ENCODE data around the gene SIAE. TPM values are rescaled to one million over a fixed set of nuclear protein-coding genes. Genes with fewer than 3 reads are reported as not detected.
A peak's percentile ranks its signal among the peaks of the same experiment; 100 is the strongest.

The SIAE gene
- total RNA-seq, 4 donors from 2014 or later = 2.7 to 7.5 (median 4.0) TPM

GRCh38 chr11:124656774-124657630, 16.5 kb downstream of the SIAE start:
- Histone ChIP-seq H3K9me3 (no peaks in the 10 kb centered on the region), H3K27ac (no peak overlapping the region), H3K27me3 (no peaks in the 10 kb centered on the region), H3K36me3 (peaks cover 0 to 63% of the 10 kb centered on the region in 2 donors), H3K4me1 (no peaks in the 10 kb centered on the region), H3K4me3 (no peak overlapping the region)
- TF ChIP-seq POLR2AphosphoS5 (IDR thresholded peaks at IDR 0.05) (no peak), EP300 (IDR thresholded peaks at IDR 0.05) (no peak), CTCF (IDR thresholded peaks at IDR 0.05) (no peak), POLR2A (IDR thresholded peaks at IDR 0.05) (no peak)
- no peak for ATAC-seq
- 64 to 76% methylated on average over 6 of the region's 16 CpGs for WGBS, 2 donors (ENCODE audit: low coverage in 1 of 2)

GRCh38 chr11:124648610-124649009, 24.9 kb downstream of the SIAE start:
- Histone ChIP-seq H3K4me3 (no peak overlapping the region), H3K4me1 (peaks cover 0 to 7% (median 0%) of the 10 kb centered on the region in 3 donors), H3K36me3 (peaks cover 0 to 62% of the 10 kb centered on the region in 2 donors), H3K9me3 (no peaks in the 10 kb centered on the region), H3K27ac (no peak overlapping the region), H3K27me3 (no peaks in the 10 kb centered on the region)
- ATAC-seq = no peak
- no peak for TF ChIP-seq CTCF (IDR thresholded peaks at IDR 0.05)
- no peak for TF ChIP-seq POLR2AphosphoS5 (IDR thresholded peaks at IDR 0.05)
- no peak for TF ChIP-seq EP300 (IDR thresholded peaks at IDR 0.05)
- no peak for TF ChIP-seq POLR2A (IDR thresholded peaks at IDR 0.05)
- WGBS, 2 donors (ENCODE audit: low coverage in 1 of 2) = 76 to 80% methylated on average over 1 to 6 of the region's 6 CpGs

- TF ChIP-seq POLR2AphosphoS5 (IDR thresholded peaks at IDR 0.05) (no peak), CTCF (IDR thresholded peaks at IDR 0.05) (no peak), POLR2A (IDR thresholded peaks at IDR 0.05) (no peak), EP300 (IDR thresholded peaks at IDR 0.05) (no peak)
- Histone ChIP-seq H3K4me3 (no peak overlapping the region), H3K36me3 (peaks cover 0 to 39% of the 10 kb centered on the region in 2 donors), H3K9me3 (no peaks in the 10 kb centered on the region), H3K4me1 (peaks cover 0 to 7% (median 0%) of the 10 kb centered on the region in 3 donors), H3K27me3 (no peaks in the 10 kb centered on the region), H3K27ac (no peak overlapping the region)
- WGBS, 2 donors (ENCODE audit: low coverage in 1 of 2) = 85 to 90% methylated on average over 2 to 3 of the region's 3 CpGs
- no peak for ATAC-seq
These were observed 27.4 kb downstream of the SIAE start for GRCh38 chr11:124646148-124646547.

- 17 to 25% methylated on average over 11 to 14 of the region's 16 CpGs for WGBS, 2 donors (ENCODE audit: low coverage in 1 of 2)
- H3K9me3 ChIP-seq = no peaks in the 10 kb centered on the region
- H3K27me3 ChIP-seq = no peaks in the 10 kb centered on the region
- H3K27ac ChIP-seq = no peak overlapping the region
- TF ChIP-seq POLR2AphosphoS5 (IDR thresholded peaks at IDR 0.05) (no peak), CTCF (IDR thresholded peaks at IDR 0.05) (peak; percentile 75 to 78 (median 76))
- peaks cover 0 to 29% of the 10 kb centered on the region in 2 donors for H3K36me3 ChIP-seq
- peak; percentile 76 for ATAC-seq
- H3K4me1 ChIP-seq = peaks cover 0 to 7% (median 0%) of the 10 kb centered on the region in 3 donors
- peak overlapping the region; percentile 22 to 23 for H3K4me3 ChIP-seq
These were observed 28.9 kb downstream of the SIAE start for GRCh38 chr11:124644426-124645280.

All from gastroesophageal sphincter (tissue), 4 donors.